CD4-positive, alpha-beta T cell treated with Interleukin-2 at 100 ng/mL for 4 hours (primary cell): ENCODE data around the gene NAV2.

Experiments used
- DNase-seq: peaks from one replicate; pipeline ENCODE4 v3.0.0-alpha.2; 2020; ENCODE audit warnings: low spot score

The NAV2 gene

GRCh38 chr11:19712281-19713195 lies at the start of gene NAV2:
Gene NAV2 (plus strand): TSS chr11:19712837. CDS start chr11:19713696, 859 bp downstream.
- DNase-seq, result peak; percentile 74

GRCh38 chr11:19663206-19663605 lies 49.4 kb upstream of the NAV2 start:
- no peak for DNase-seq

GRCh38 chr11:19664886-19665548 lies 47.6 kb upstream of the NAV2 start:
- DNase-seq, result no peak

- no peak for DNase-seq
Observed at GRCh38 chr11:19666951-19667350, 45.7 kb upstream of the NAV2 start.

- DNase-seq, result no peak
Observed at GRCh38 chr11:19669511-19669910, 43.1 kb upstream of the NAV2 start.

- DNase-seq, result no peak
Observed at GRCh38 chr11:19670030-19670791, 42.4 kb upstream of the NAV2 start.

GRCh38 chr11:19672586-19673206 lies 39.9 kb upstream of the NAV2 start:
- DNase-seq, result no peak

GRCh38 chr11:19673924-19674729 lies 38.5 kb upstream of the NAV2 start:
- no peak for DNase-seq

GRCh38 chr11:19674836-19675235 lies 37.8 kb upstream of the NAV2 start:
- DNase-seq, result no peak

GRCh38 chr11:19675397-19675796 lies 37.2 kb upstream of the NAV2 start:
- no peak for DNase-seq

- DNase-seq, result no peak
Observed at GRCh38 chr11:19676475-19677380, 35.9 kb upstream of the NAV2 start.

GRCh38 chr11:19677381-19678080 lies 35.1 kb upstream of the NAV2 start:
- no peak for DNase-seq

- DNase-seq, result no peak
Observed at GRCh38 chr11:19679952-19680828, 32.4 kb upstream of the NAV2 start.

GRCh38 chr11:19680829-19681368 lies 31.7 kb upstream of the NAV2 start:
- no peak for DNase-seq

GRCh38 chr11:19683141-19683805 lies 29.4 kb upstream of the NAV2 start:
- no peak for DNase-seq

GRCh38 chr11:19683862-19684491 lies 28.7 kb upstream of the NAV2 start:
- no peak for DNase-seq

GRCh38 chr11:19686234-19686633 lies 26.4 kb upstream of the NAV2 start:
- no peak for DNase-seq
